AG04450 (cell line): ENCODE measurements around the gene KCNIP4. TPM values are rescaled to one million over a fixed set of nuclear protein-coding genes. Genes with fewer than 3 reads are reported as not detected.

Experiments used
- CTCF ChIA-PET: fragments of 300-600, 350-600 bp; formaldehyde crosslinking; extraction: SDS; loops from one replicate; lab custom pipeline; 2022; ENCODE audit warnings: antibody characterized with exemption, inconsistent platforms; lab: Charles Lee
- POLR2A ChIA-PET: fragments of 350-600 bp; formaldehyde crosslinking; extraction: SDS; loops from one replicate; lab custom pipeline; 2021; ENCODE audit warnings: antibody characterized with exemption, inconsistent platforms; lab: Yijun Ruan, JAX
- DNase-seq: peaks from one replicate; pipeline ENCODE4 v3.0.0-alpha.2; 2011; ENCODE audit warnings: low read depth, low spot score
- H3K27ac ChIP-seq: one replicate; pipeline ENCODE4 v1.5.1; 2012; ENCODE audit warnings: low read depth, low read length, control low read depth
- H3K27me3 ChIP-seq: one replicate; pipeline ENCODE4 v1.6.0; 2012; ENCODE audit warnings: low read length; ENCODE audit not compliant: control insufficient read depth, insufficient read depth
- H3K4me3 ChIP-seq: 2 replicates; pipeline ENCODE4 v1.5.1; 2011; ENCODE audit warnings: mild to moderate bottlenecking, low read depth, low read length, control low read depth
- H3K9me3 ChIP-seq: 2 replicates; pipeline ENCODE4 v1.5.1; 2012; ENCODE audit warnings: low read length; ENCODE audit not compliant: control insufficient read depth, insufficient read depth
- CTCF ChIP-seq: IDR thresholded peaks from 2 replicates; pipeline ENCODE4 v1.5.1; 2011; ENCODE audit warnings: low read depth, low read length, control low read depth, inconsistent platforms
- polyA plus RNA-seq: library from polyadenylated mRNA; depleted of rRNA; stranded (reverse); fragments of >200 nt; gene quantifications from 2 replicates; pipeline ENCODE4 v1.2.3, GENCODE V29; 2011

Gene KCNIP4
- polyA plus RNA-seq, 1 experiment: not detected

- Histone ChIP-seq H3K9me3 (peaks cover 7% of the 10 kb centered on the region; the same call in 1 of the 2 replicates), H3K4me3 (no peak overlapping the region), H3K27me3 (no peaks in the 10 kb centered on the region), H3K27ac (no peak overlapping the region)
- ChIA-PET POLR2A (no interaction called here), CTCF (no interaction called here)
- no peak for TF ChIP-seq CTCF
- no peak for DNase-seq
Observed at GRCh38 chr4:21522296-21522695, 426.3 kb downstream of the KCNIP4 start.

GRCh38 chr4:21517126-21517859 is 431.3 kb downstream of the KCNIP4 start:
- no peak for TF ChIP-seq CTCF
- no peak for DNase-seq
- Histone ChIP-seq H3K27me3 (no peaks in the 10 kb centered on the region), H3K27ac (no peak overlapping the region), H3K4me3 (no peak overlapping the region), H3K9me3 (peaks cover 11% of the 10 kb centered on the region)
- CTCF ChIA-PET: no interaction called here
- POLR2A ChIA-PET: no interaction called here

GRCh38 chr4:21514022-21514694 is 434.4 kb downstream of the KCNIP4 start:
- Histone ChIP-seq H3K27ac (no peak overlapping the region), H3K27me3 (no peaks in the 10 kb centered on the region), H3K4me3 (no peak overlapping the region), H3K9me3 (peaks cover 11% of the 10 kb centered on the region)
- TF ChIP-seq CTCF: no peak
- ChIA-PET CTCF (no interaction called here), POLR2A (no interaction called here)
- DNase-seq: no peak

- no peak for DNase-seq
- ChIA-PET CTCF (no interaction called here), POLR2A (no interaction called here)
- H3K4me3 ChIP-seq: no peak overlapping the region
- peaks cover 8% of the 10 kb centered on the region for H3K9me3 ChIP-seq
- no peak overlapping the region for H3K27ac ChIP-seq
- TF ChIP-seq CTCF: no peak
- no peaks in the 10 kb centered on the region for H3K27me3 ChIP-seq
Observed at GRCh38 chr4:21512353-21512752, 436.2 kb downstream of the KCNIP4 start.

- TF ChIP-seq CTCF: 0 out of 2 replicates have a peak, but pooled peaks have one; percentile 6
- H3K27me3 ChIP-seq: no peaks in the 10 kb centered on the region
- ChIA-PET POLR2A (no interaction called here), CTCF (interaction anchor here (1.3 kb wide), 1 partner anchor 260 kb away, joined by 4 read pairs; no protein-coding TSS in a partner anchor)
- no peak overlapping the region for H3K27ac ChIP-seq
- no peak for DNase-seq
- no peak overlapping the region for H3K4me3 ChIP-seq
- H3K9me3 ChIP-seq: peaks cover 7% of the 10 kb centered on the region; the same call in 1 of the 2 replicates
Observed at GRCh38 chr4:21507439-21507838, 441.1 kb downstream of the KCNIP4 start.
